SK-N-SH treated with all-trans-retinoic acid at 6 μM for 48 hours (cell line): Measurements from ENCODE around the gene ZCCHC24.

Source experiments
- ATAC-seq: fragments of 200-7000 bp; cut with Tn5 transposase; 3 replicates; pipeline ENCODE4 v1.9.1; 2020; ENCODE audit warnings: mild to moderate bottlenecking, moderate library complexity
- ARNTL ChIP-seq: fragments of 450-650 bp; formaldehyde crosslinking; IDR thresholded peaks from 2 replicates; pipeline ENCODE4 v1.5.0; 2020; ENCODE audit warnings: low read depth, mild to moderate bottlenecking, moderate library complexity, borderline replicate concordance
- CSRNP3 ChIP-seq: fragments of 250-450 bp; sonication (Bioruptor Pico); IDR thresholded peaks from 2 replicates; pipeline ENCODE4 v1.5.1; 2021; ENCODE audit warnings: mild to moderate bottlenecking, moderate library complexity
- ESRRG ChIP-seq: fragments of 250-450 bp; sonication (Bioruptor Pico); IDR thresholded peaks from 2 replicates; pipeline ENCODE4 v1.6.1; 2021; ENCODE audit warnings: mild to moderate bottlenecking
- GLIS3 ChIP-seq: fragments of 250-450 bp; sonication (Bioruptor Pico); IDR thresholded peaks from 2 replicates; pipeline ENCODE4 v1.5.0; 2020; ENCODE audit warnings: mild to moderate bottlenecking, moderate library complexity
- ISL1 ChIP-seq: fragments of 250-450 bp; sonication (Bioruptor Pico); IDR thresholded peaks from 2 replicates; pipeline ENCODE4 v2.1.2; 2022; ENCODE audit warnings: mild to moderate bottlenecking, moderate library complexity
- PPARA ChIP-seq: fragments of 250-450 bp; sonication (Bioruptor Pico); IDR thresholded peaks from 2 replicates; pipeline ENCODE4 v1.5.0; 2020; ENCODE audit warnings: mild to moderate bottlenecking, borderline replicate concordance
- RARB ChIP-seq: fragments of 250-450 bp; sonication (Bioruptor Pico); IDR thresholded peaks from 2 replicates; pipeline ENCODE4 v1.8.0; 2021; ENCODE audit warnings: mild to moderate bottlenecking, moderate library complexity
- TOX ChIP-seq: fragments of 250-450 bp; sonication (Bioruptor Pico); IDR thresholded peaks from 2 replicates; pipeline ENCODE4 v1.8.0; 2021; ENCODE audit warnings: mild to moderate bottlenecking, moderate library complexity, borderline replicate concordance
- ZFP3 ChIP-seq: fragments of 250-450 bp; sonication (Bioruptor Pico); IDR thresholded peaks from 2 replicates; pipeline ENCODE4 v1.5.0; 2020; ENCODE audit warnings: mild to moderate bottlenecking, moderate library complexity
- ZFP30 ChIP-seq: fragments of 450-650 bp; formaldehyde crosslinking; IDR thresholded peaks from 2 replicates; pipeline ENCODE4 v1.5.0; 2022; ENCODE audit warnings: mild to moderate bottlenecking, moderate library complexity
- ZNF565 ChIP-seq: fragments of 450-650 bp; formaldehyde crosslinking; conservative IDR thresholded peaks from 2 replicates; pipeline ENCODE4 v1.5.0; 2020; ENCODE audit warnings: low read depth, mild to moderate bottlenecking, moderate library complexity
- ZNF70 ChIP-seq: fragments of 450-650 bp; formaldehyde crosslinking; IDR thresholded peaks from 2 replicates; pipeline ENCODE4 v1.5.0; 2020; ENCODE audit warnings: mild to moderate bottlenecking, moderate library complexity
- TF ChIP-seq, protein P1 (sequence below): fragments of 250-450 bp; sonication (Bioruptor Pico); IDR thresholded peaks from 2 replicates; pipeline ENCODE4 v1.5.0; 2020; ENCODE audit warnings: mild to moderate bottlenecking, moderate library complexity
- TF ChIP-seq, protein P2 (sequence below): fragments of 250-450 bp; sonication (Bioruptor Pico); IDR thresholded peaks from 2 replicates; pipeline ENCODE4 v1.8.0; 2021; ENCODE audit warnings: low read depth, mild to moderate bottlenecking, moderate library complexity, borderline replicate concordance
- TF ChIP-seq, protein P3 (sequence below): fragments of 250-450 bp; sonication (Bioruptor Pico); IDR thresholded peaks from 2 replicates; pipeline ENCODE4 v1.5.1; 2020; ENCODE audit warnings: low read depth, mild to moderate bottlenecking, moderate library complexity

The ZCCHC24 gene

DNA sequence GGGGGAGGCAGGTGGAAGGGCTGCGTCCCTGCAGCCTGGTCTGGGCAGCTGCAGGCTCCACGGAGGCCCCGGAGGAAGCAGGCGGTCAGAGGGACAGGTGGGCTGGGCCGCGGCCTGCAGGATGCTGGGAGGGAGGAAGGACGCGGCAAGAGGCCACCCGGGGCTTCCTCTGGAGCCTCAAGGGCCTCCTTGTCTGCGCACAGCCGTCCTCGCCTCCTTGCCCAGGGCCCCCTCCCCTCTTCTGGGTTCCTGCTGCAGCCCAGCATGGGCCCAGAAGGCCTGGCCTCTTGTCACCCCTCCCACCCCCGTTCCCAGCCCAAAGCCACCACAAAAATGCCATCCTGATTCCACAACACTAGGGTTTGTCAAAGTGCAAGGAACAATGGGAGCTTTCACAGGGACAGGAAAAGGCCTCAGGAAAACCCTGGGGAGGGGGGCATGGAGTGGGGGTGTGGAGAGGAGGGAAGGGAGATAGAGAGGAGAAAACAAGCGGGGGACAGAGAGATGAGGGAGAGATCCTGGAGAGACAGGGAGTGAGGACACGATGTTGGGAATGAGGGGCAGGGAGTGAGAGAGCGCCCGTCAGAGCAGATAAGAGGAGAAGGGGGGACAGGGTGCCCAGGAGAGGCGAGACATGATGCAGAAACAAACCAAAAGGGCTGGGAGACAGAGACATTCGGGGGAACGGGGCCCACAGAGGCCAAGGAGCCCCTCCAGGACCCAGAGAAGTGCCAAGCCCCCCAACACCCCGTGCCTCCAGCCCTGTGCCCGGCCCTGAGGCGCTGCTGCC, 41.8 kb downstream of the ZCCHC24 start:
- ATAC-seq = no peak
- TF ChIP-seq RARB (CRISPR knock-in tag) = no peak
- TF ChIP-seq, protein P1, sequence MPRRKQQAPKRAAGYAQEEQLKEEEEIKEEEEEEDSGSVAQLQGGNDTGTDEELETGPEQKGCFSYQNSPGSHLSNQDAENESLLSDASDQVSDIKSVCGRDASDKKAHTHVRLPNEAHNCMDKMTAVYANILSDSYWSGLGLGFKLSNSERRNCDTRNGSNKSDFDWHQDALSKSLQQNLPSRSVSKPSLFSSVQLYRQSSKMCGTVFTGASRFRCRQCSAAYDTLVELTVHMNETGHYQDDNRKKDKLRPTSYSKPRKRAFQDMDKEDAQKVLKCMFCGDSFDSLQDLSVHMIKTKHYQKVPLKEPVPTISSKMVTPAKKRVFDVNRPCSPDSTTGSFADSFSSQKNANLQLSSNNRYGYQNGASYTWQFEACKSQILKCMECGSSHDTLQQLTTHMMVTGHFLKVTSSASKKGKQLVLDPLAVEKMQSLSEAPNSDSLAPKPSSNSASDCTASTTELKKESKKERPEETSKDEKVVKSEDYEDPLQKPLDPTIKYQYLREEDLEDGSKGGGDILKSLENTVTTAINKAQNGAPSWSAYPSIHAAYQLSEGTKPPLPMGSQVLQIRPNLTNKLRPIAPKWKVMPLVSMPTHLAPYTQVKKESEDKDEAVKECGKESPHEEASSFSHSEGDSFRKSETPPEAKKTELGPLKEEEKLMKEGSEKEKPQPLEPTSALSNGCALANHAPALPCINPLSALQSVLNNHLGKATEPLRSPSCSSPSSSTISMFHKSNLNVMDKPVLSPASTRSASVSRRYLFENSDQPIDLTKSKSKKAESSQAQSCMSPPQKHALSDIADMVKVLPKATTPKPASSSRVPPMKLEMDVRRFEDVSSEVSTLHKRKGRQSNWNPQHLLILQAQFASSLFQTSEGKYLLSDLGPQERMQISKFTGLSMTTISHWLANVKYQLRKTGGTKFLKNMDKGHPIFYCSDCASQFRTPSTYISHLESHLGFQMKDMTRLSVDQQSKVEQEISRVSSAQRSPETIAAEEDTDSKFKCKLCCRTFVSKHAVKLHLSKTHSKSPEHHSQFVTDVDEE (CRISPR knock-in tag) = no peak
- TF ChIP-seq ARNTL (CRISPR knock-in tag) = no peak
- TF ChIP-seq ZFP3 (CRISPR knock-in tag) = no peak

- TF ChIP-seq ZNF565 (CRISPR knock-in tag) = no peak
- TF ChIP-seq, protein P2, sequence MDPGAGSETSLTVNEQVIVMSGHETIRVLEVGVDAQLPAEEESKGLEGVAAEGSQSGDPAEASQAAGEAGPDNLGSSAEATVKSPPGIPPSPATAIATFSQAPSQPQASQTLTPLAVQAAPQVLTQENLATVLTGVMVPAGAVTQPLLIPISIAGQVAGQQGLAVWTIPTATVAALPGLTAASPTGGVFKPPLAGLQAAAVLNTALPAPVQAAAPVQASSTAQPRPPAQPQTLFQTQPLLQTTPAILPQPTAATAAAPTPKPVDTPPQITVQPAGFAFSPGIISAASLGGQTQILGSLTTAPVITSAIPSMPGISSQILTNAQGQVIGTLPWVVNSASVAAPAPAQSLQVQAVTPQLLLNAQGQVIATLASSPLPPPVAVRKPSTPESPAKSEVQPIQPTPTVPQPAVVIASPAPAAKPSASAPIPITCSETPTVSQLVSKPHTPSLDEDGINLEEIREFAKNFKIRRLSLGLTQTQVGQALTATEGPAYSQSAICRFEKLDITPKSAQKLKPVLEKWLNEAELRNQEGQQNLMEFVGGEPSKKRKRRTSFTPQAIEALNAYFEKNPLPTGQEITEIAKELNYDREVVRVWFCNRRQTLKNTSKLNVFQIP (CRISPR knock-in tag) = no peak
- no peak for TF ChIP-seq ESRRG (CRISPR knock-in tag)
- TF ChIP-seq PPARA (CRISPR knock-in tag) = no peak
- no peak for TF ChIP-seq ZNF70 (CRISPR knock-in tag)
- TF ChIP-seq TOX (CRISPR knock-in tag) = no peak
- no peak for TF ChIP-seq ISL1 (CRISPR knock-in tag)
- TF ChIP-seq ZFP30 (CRISPR knock-in tag) = no peak
- TF ChIP-seq, protein P3, sequence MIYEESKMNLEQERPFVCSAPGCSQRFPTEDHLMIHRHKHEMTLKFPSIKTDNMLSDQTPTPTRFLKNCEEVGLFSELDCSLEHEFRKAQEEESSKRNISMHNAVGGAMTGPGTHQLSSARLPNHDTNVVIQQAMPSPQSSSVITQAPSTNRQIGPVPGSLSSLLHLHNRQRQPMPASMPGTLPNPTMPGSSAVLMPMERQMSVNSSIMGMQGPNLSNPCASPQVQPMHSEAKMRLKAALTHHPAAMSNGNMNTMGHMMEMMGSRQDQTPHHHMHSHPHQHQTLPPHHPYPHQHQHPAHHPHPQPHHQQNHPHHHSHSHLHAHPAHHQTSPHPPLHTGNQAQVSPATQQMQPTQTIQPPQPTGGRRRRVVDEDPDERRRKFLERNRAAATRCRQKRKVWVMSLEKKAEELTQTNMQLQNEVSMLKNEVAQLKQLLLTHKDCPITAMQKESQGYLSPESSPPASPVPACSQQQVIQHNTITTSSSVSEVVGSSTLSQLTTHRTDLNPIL (CRISPR knock-in tag) = no peak
- no peak for TF ChIP-seq ARNTL (CRISPR knock-in tag)
- TF ChIP-seq GLIS3 (CRISPR knock-in tag) = no peak
- TF ChIP-seq CSRNP3 (CRISPR knock-in tag) = no peak
- TF ChIP-seq, protein P1 (CRISPR knock-in tag) = no peak
- no peak for ATAC-seq
Observed at GRCh38 chr10:79402951-79403350, 42.5 kb downstream of the ZCCHC24 start.

DNA sequence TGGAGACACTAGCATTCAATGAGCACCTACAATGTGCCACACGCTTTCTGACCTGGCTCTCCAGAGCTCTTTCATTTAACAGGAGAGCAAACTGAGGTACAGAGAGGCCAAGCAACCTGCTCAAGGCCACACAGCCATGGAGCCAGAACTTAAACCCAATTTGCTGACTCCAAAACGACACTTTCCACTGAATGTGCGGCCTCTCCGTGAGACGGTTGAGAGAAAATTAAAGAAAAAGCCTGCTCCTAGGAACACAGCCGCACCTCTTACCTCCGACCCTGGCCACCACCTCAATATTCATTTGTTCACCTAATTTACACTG, 42.8 kb downstream of the ZCCHC24 start:
- ATAC-seq = no peak
- TF ChIP-seq RARB (CRISPR knock-in tag) = no peak
- no peak for TF ChIP-seq ARNTL (CRISPR knock-in tag)
